K562 treated with DMSO at 1 percent for 24 hours (cell line): ENCODE results near the gene ABHD6. TPM values are rescaled to one million over a fixed set of nuclear protein-coding genes. Genes with fewer than 3 reads are reported as not detected.

Experiments used
- total RNA-seq: library from RNA; unstranded; fragments of 300-600 nt; gene quantifications from 2 replicates; pipeline ENCODE4 v1.2.3, GENCODE V29; 2022; ENCODE audit warnings: low read depth; ENCODE audit not compliant: insufficient read depth

Gene ABHD6, protein sequence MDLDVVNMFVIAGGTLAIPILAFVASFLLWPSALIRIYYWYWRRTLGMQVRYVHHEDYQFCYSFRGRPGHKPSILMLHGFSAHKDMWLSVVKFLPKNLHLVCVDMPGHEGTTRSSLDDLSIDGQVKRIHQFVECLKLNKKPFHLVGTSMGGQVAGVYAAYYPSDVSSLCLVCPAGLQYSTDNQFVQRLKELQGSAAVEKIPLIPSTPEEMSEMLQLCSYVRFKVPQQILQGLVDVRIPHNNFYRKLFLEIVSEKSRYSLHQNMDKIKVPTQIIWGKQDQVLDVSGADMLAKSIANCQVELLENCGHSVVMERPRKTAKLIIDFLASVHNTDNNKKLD
- total RNA-seq = 5.0 and 5.1 TPM in 2 replicates

GRCh38 chr3:58237238-58237940, at the start of gene ABHD6:
ABHD6 (plus strand) TSS chr3:58237792; CDS start chr3:58256587, 18,795 bp downstream.

GRCh38 chr3:58210761-58211460, 26.7 kb upstream of the ABHD6 start, which contains the start of gene DNASE1L3:
DNASE1L3 (minus strand) TSS chr3:58210972; CDS start chr3:58210906, 66 bp downstream.

DNA sequence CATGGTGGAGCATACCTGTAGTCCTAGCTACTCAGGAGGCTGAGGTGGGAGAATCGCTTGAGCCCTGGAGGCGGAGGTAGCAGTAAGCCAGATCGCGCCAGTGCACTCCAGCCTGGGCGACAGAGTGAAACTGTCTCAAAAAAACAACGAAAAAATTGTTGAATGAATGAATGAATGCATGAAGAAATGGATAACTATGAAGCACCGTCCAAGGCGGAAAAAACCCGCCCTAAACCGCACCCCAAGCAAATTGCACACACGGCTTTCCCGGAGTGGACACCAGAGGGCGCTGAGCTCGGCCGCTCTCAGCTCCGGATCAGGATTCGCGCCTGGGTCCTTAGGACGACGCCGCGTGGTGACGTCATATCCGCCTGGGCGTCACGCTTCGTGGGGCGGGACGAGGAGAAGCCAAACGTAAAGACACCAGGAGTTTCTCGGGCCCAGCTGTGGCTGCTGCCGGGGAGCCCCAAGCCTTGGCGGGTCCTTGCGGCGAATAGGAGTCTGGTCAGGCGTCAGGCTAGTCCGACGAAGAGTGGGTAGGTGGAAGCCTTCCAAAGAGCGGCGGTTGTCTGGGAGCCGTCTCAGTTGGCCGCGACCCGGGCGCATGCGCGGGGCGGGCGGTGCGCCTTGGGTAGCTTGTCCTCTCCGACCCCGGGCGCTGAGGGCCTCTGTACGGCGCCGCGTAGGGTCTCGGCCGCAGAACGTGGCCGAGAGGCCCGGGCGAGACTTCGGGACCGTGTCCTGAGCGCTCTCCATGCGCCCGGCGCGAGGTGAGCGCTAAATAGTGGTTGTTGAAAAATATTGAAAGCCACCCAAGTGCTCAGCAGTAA, 68.5 kb downstream of the ABHD6 start, which contains the start of the genes HTD2 and RPP14:
Gene HTD2 (plus strand): TSS at position 639 of the 830 bp plus-strand sequence. CDS start 11,094 bp downstream, outside the sequence.
Gene RPP14 (plus strand): TSS at position 364 of the 830 bp plus-strand sequence. CDS start 4,085 bp downstream, outside the sequence.

GRCh38 chr3:58332575-58333188, 95.1 kb downstream of the ABHD6 start, which contains the start of gene PXK:
PXK (plus strand) TSS chr3:58332892; CDS start chr3:58332989, 97 bp downstream.

Other genes with a start within 250 kb of the ABHD6 start
- gene FLNB, start 229.4 kb upstream of the ABHD6 start, total RNA-seq = 66.6 and 68.2 TPM in 2 replicates
- gene DNASE1L3, start 26.8 kb upstream of the ABHD6 start, total RNA-seq = not detected in 2 replicates
- 4.3 and 5.9 TPM in 2 replicates for gene RPP14, start 68.5 kb downstream of the ABHD6 start, total RNA-seq
- gene HTD2, start 68.7 kb downstream of the ABHD6 start, total RNA-seq = 3.8 and 5.0 TPM in 2 replicates
- 14.9 and 17.0 TPM in 2 replicates for gene PXK, start 95.1 kb downstream of the ABHD6 start, total RNA-seq
- gene PDHB, start 196.0 kb downstream of the ABHD6 start, total RNA-seq = 54.9 and 56.2 TPM in 2 replicates